GM19467 (cell line): ENCODE measurements around the gene DNAH12.

Experiments
- ATAC-seq: cut with Tn5 transposase; IDR thresholded peaks from one replicate; pipeline ENCODE4 v1.9.1; 2021; ENCODE audit warnings: mild to moderate bottlenecking, moderate library complexity; ENCODE audit not compliant: unreplicated experiment

DNAH12 gene

DNA sequence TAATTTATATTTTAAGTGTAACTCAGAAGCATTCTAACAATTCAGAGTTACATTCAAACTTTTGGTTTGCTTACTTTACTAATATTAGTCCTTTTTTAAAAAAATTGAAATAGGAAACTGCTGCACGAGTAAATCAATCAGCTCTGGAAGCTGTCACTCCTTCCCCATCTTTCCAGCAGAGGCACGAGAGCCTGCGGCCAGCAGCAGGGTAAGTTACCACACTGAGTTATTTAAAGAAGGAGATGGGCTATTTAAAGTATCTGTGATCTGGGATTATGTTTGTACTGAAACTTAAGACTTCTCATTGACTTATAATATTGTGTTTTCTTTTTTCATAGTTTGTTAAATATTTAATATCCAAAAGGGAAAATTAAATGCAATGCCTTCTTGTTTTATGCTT is 287.3 kb downstream of the DNAH12 start:
- ATAC-seq = no peak

DNA sequence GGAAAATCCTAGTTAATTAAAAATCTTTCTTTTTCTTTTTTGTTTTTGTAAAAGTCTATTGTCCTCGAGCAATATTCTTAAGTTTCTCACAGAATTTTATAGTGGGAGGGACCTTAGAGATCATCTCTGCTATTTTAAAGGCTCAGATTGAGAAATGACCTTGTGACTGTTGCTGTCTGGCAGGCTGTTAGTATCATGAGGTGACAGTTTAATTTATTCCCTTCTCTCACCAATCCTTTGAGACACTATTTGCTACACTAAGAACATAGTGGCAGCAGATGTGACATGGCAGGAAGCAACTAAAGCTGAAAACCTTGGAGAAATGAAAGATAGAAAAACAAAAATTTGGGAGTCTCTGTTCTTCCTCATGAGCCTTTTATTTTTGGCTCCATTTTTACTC is 291.7 kb downstream of the DNAH12 start:
- ATAC-seq = no peak

DNA sequence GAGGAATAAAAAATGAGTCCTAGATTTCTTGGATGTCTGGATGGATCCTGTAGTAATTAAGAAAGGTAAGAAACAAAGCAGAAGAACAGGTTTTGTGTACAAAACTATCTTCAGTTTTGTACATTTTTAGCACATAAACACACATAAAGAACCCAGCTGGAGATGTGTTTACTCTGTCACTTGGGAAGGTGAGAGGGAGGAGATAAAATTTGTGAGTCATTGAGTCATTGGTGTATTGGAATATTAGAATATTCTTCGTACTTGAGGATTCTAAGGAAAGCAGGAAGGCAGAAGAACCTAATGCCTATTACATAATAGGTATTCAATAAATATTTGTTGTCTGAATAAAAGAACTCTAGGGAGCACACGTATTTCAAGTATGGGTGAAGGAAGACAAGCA is 299.2 kb downstream of the DNAH12 start:
- no peak for ATAC-seq
